Activated naive CD8-positive, alpha-beta T cell (primary cell): Measurements from ENCODE around the gene AOC1.

Source experiments
- H3K27ac Mint-ChIP-seq: one replicate; pipeline ENCODE4 v1.8.0; 2021; ENCODE audit warnings: mixed read lengths
- H3K27me3 Mint-ChIP-seq: one replicate; pipeline ENCODE4 v1.8.0; 2021; ENCODE audit warnings: mixed read lengths
- H3K36me3 Mint-ChIP-seq: one replicate; pipeline ENCODE4 v1.8.0; 2021; ENCODE audit warnings: mixed read lengths
- H3K4me1 Mint-ChIP-seq: one replicate; pipeline ENCODE4 v1.8.0; 2021; ENCODE audit warnings: low read depth, mixed read lengths
- H3K4me3 Mint-ChIP-seq: one replicate; pipeline ENCODE4 v1.8.0; 2021; ENCODE audit warnings: mild to moderate bottlenecking, mixed read lengths
- H3K9me3 Mint-ChIP-seq: one replicate; pipeline ENCODE4 v1.8.0; 2021; ENCODE audit warnings: low read depth, mixed read lengths

AOC1 gene

GRCh38 chr7:150848111-150848510 lies 4.2 kb upstream of the AOC1 start:
- peaks cover 17% of the 10 kb centered on the region for H3K27me3 Mint-ChIP-seq
- H3K27ac Mint-ChIP-seq: no peak overlapping the region
- no peaks in the 10 kb centered on the region for H3K9me3 Mint-ChIP-seq
- H3K4me3 Mint-ChIP-seq: no peak overlapping the region
- H3K4me1 Mint-ChIP-seq: peaks cover 2% of the 10 kb centered on the region
- H3K36me3 Mint-ChIP-seq: no peaks in the 10 kb centered on the region

DNA sequence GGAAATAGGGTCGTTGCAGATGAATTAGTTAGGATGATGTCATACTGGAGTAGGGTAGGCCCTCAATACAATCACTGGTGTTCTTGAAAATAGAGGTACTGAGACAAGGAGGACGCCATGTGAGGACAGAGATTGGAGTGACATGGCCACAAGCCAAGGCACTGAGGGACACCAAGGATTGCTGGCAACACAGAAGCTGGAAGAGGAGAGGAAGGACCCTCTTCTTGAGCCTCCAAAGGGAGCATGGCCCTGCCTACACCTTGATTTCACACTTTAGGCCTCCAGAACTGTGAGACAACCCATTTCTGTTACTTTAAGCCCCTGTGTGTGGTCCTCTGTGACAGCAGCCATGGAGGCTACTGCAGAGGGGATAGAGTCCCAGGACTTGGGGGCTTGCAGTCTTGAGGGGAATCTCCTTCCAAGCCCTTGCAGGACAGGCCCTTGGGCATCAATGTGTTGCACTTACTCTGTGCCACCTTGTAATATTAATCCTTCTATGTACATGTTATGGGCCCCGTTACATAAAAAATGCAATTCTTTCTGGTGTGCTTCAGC lies 3.7 kb upstream of the AOC1 start:
- Mint-ChIP-seq H3K36me3 (no peaks in the 10 kb centered on the region), H3K4me3 (no peak overlapping the region), H3K9me3 (no peaks in the 10 kb centered on the region), H3K27ac (no peak overlapping the region), H3K27me3 (peaks cover 17% of the 10 kb centered on the region), H3K4me1 (peaks cover 2% of the 10 kb centered on the region)

DNA sequence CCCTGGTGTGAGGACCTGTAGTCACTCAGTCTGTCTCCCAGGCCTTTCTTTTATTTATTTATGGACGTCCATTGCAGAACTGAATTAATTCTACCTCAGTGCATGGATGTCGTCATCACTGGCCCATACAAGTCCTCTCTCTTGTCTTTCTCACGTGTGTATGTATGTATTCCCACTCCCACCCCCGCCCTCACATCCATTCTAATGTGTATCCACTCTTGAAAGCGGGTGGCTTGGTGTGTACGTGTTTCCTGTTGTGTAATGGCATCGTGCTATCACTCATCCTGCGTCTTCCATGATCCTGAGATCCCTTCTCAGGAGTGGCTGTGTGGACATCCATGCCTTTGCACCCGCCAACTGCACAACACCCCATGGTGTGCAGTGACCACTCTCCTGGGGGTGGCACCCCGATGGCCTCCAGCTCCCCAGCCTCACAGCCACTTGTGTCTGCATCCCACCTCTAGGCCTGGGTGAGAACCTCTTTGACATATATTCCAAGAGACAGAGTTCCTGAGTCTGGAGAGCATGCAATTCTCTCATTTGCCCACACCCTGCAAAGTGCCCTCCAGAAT lies 3.0 kb upstream of the AOC1 start:
- Mint-ChIP-seq H3K4me1 (peaks cover 2% of the 10 kb centered on the region), H3K9me3 (no peaks in the 10 kb centered on the region), H3K27me3 (peaks cover 17% of the 10 kb centered on the region), H3K4me3 (no peak overlapping the region), H3K36me3 (no peaks in the 10 kb centered on the region), H3K27ac (no peak overlapping the region)

DNA sequence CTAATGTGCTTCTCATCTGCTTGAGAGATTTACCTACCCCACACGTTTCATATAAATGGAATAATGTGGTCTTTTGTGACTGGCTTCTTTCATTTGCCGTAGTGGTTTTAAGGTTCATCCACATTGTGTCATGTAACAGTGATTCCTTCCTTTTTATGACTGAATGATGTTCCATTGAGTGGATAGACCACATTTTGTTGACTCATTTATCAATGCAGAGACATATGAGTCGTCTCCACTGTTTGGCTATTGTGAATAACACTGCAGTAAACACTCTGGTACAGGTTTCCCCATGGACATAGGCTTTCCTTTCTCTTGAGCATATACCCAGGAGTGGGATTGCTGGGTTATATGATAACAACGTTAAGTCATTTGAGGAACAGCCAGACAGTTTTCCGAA lies 2.0 kb upstream of the AOC1 start:
- Mint-ChIP-seq H3K27ac (no peak overlapping the region), H3K9me3 (no peaks in the 10 kb centered on the region), H3K27me3 (peaks cover 17% of the 10 kb centered on the region), H3K4me3 (no peak overlapping the region), H3K4me1 (peaks cover 2% of the 10 kb centered on the region), H3K36me3 (no peaks in the 10 kb centered on the region)

- Mint-ChIP-seq H3K4me1 (peaks cover 2% of the 10 kb centered on the region), H3K9me3 (no peaks in the 10 kb centered on the region), H3K4me3 (no peak overlapping the region), H3K27ac (no peak overlapping the region), H3K27me3 (peaks cover 21% of the 10 kb centered on the region), H3K36me3 (no peaks in the 10 kb centered on the region)
These were observed 586 bp upstream of the AOC1 start for GRCh38 chr7:150851492-150852370.

DNA sequence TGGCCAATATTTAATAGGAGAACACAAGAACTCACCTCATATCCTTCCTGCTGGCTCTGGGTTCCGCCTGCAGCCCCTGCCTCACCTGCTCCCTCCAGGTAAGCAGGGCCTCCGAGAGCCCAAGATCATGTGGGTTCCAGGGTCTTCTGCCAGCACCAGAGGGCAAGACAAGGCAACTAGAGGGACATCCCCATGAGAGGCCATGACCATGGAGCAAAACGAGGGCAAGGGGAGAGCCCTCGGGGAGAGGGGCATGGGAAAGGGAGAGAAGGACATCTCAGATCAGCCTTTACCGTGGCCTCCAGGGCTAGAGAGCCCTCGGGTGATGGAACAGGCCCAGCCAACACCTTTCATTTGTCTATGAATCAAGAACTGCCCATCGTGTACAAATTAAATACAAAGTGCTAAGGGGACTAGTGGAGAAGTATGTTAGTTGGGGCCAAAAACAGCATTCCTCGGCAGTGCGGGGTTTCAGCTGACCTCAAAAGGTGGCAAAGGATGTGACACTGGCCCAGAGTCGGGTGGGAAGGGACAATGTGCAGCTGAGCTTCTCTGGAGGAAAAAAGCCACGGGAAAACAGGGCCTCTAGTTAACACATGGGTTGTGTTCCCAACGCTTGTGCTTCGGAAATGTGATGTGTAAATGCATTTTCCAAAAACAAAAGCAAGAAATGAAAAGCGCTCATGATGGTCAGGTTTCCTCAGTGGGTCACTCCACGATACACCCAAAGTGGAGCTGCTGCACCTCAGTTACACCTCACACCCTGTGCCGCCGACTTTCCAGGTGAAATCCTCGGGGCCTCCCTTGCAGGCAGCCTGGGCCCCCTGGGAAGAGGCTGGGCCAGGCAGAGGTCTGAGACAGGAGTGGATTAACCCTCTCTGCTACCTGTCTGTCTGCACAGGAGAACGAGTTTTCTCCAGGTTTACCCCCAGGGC lies 2.0 kb downstream of the AOC1 start:
- Mint-ChIP-seq H3K4me3 (no peak overlapping the region), H3K4me1 (peaks cover 2% of the 10 kb centered on the region), H3K27me3 (peaks cover 21% of the 10 kb centered on the region), H3K36me3 (no peaks in the 10 kb centered on the region), H3K27ac (no peak overlapping the region), H3K9me3 (no peaks in the 10 kb centered on the region)

DNA sequence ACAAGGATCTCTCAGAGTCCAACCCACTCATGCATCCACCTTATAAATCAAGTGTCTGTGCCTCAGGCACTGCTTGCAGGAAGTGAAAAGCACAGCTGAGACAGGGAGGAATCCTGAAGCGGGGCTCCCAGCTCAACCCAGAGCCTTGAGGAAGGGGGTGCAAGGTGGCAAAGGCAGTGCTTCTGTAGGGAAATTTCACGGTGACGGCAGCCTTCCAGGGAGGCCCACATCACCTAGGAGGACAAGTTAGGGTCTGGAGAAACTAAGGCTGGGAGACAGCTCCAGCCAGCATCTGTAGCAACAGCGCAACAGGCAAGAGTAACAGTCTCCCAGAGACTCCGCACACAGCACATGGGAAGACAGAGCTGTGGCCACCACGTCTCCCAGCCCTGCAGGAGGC lies 2.7 kb downstream of the AOC1 start:
- no peak overlapping the region for H3K4me3 Mint-ChIP-seq
- peaks cover 2% of the 10 kb centered on the region for H3K4me1 Mint-ChIP-seq
- H3K9me3 Mint-ChIP-seq: no peaks in the 10 kb centered on the region
- no peaks in the 10 kb centered on the region for H3K36me3 Mint-ChIP-seq
- peaks cover 21% of the 10 kb centered on the region for H3K27me3 Mint-ChIP-seq
- no peak overlapping the region for H3K27ac Mint-ChIP-seq

GRCh38 chr7:150855476-150856302 lies 3.4 kb downstream of the AOC1 start:
- peaks cover 2% of the 10 kb centered on the region for H3K4me1 Mint-ChIP-seq
- H3K27ac Mint-ChIP-seq: no peak overlapping the region
- no peaks in the 10 kb centered on the region for H3K36me3 Mint-ChIP-seq
- H3K27me3 Mint-ChIP-seq: peaks cover 20% of the 10 kb centered on the region
- H3K4me3 Mint-ChIP-seq: no peak overlapping the region
- H3K9me3 Mint-ChIP-seq: no peaks in the 10 kb centered on the region

- Mint-ChIP-seq H3K4me1 (peaks cover 2% of the 10 kb centered on the region), H3K36me3 (no peaks in the 10 kb centered on the region), H3K27me3 (peaks cover 13% of the 10 kb centered on the region), H3K27ac (no peak overlapping the region), H3K9me3 (no peaks in the 10 kb centered on the region), H3K4me3 (no peak overlapping the region)
These were observed 4.3 kb downstream of the AOC1 start for GRCh38 chr7:150856303-150857275.

GRCh38 chr7:150857276-150858055 lies 5.1 kb downstream of the AOC1 start:
- no peak overlapping the region for H3K4me3 Mint-ChIP-seq

GRCh38 chr7:150858236-150859197 lies 6.2 kb downstream of the AOC1 start:
- Mint-ChIP-seq H3K4me1 (no peaks in the 10 kb centered on the region), H3K4me3 (no peak overlapping the region), H3K36me3 (no peaks in the 10 kb centered on the region), H3K27me3 (peaks cover 4% of the 10 kb centered on the region), H3K27ac (no peak overlapping the region), H3K9me3 (no peaks in the 10 kb centered on the region)

More at GRCh38 chr7:150857276-150858055, 5.1 kb downstream of the AOC1 start:
- Mint-ChIP-seq H3K4me1 (peaks cover under 1% of the 10 kb centered on the region), H3K9me3 (no peaks in the 10 kb centered on the region), H3K36me3 (no peaks in the 10 kb centered on the region), H3K27me3 (peaks cover 8% of the 10 kb centered on the region), H3K27ac (no peak overlapping the region)
